ENCODE measurements around the gene NFE2L3. TPM values are rescaled to one million over a fixed set of nuclear protein-coding genes. Genes with fewer than 3 reads are reported as not detected.

The NFE2L3 gene
- total RNA-seq, 1 experiment from 2014 or later, result 8.5 TPM

DNA sequence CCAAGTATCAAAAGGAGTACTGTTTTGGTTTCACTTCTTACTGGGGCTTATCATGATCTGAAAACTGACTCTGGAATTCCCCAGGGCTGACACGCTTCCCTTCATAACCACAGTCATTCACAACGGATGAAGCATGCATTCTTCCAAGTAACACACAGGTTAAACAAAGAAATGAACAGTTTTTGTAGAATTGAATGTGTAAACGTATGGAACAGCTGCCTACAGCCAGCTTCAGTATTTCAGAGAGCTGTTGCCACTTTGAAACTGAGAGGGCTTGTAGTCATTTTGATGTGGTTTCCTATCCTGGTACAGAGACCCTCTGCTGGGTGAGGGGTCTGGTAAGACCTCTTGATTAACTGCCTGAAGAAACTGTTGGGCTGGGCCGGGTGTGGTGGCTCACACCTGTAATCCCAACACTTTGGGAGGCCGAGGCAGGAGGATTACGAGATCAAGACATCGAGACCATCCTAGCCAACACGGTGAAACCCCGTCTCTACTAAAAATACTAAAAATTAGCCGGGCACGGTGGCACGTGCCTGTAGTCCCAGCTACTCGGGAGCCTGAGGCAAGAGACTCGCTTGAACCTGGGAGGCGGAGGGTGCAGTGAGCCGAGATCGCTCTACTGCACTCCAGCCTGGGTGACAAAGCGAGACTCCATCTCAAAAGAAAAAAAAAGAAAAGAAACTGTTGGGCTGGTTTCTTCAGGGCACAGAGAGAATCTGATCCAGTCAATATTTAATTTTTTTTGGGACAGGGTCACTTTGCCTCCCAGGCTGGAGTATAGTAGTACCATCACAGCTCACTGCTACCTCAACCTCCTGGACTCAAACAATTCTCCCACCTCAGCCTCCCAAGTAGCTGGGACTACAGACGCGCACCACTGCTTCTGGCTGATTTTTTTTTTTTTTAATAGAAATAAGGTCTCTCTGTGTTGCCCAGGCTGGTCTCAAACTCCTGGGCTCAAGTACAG lies 4.7 kb downstream of the NFE2L3 start:
- POLR2A ChIA-PET (ENCODE audit: low non-redundant PET), result no interaction called here
- Histone ChIP-seq H3K9me3 (ENCODE audit: low read depth, low read length, poor library complexity, severe bottlenecking) (no peaks in the 10 kb centered on the region), H3K36me3 (ENCODE audit: insufficient read depth, low read length, poor library complexity, severe bottlenecking) (no peaks in the 10 kb centered on the region), H3K27me3 (replicated peaks; ENCODE audit: insufficient read depth, low read depth, low read length, poor library complexity) (no peaks in the 10 kb centered on the region), H3K4me3 (ENCODE audit: low read depth, low read length, poor library complexity, severe bottlenecking) (peak overlapping the region; percentile 22), H3K4me1 (ENCODE audit: insufficient read depth, low read length, poor library complexity, severe bottlenecking) (peaks cover 12% of the 10 kb centered on the region), H3K27ac (ENCODE audit: low read depth, low read length, poor library complexity, severe bottlenecking) (no peak overlapping the region)
- DNase-seq (ENCODE audit: low spot score), result peak; percentile 49
- no TSS peak for BruUV-seq (replicated peaks)
- intact Hi-C loops (cut with micrococcal nuclease; ENCODE audit: unreplicated experiment), result no loop called here
- no peak for TF ChIP-seq EZH2 (IDR thresholded peaks at IDR 0.05; ENCODE audit: borderline replicate concordance, low read depth, low read length, poor library complexity, severe bottlenecking)
- TF ChIP-seq, protein P1, sequence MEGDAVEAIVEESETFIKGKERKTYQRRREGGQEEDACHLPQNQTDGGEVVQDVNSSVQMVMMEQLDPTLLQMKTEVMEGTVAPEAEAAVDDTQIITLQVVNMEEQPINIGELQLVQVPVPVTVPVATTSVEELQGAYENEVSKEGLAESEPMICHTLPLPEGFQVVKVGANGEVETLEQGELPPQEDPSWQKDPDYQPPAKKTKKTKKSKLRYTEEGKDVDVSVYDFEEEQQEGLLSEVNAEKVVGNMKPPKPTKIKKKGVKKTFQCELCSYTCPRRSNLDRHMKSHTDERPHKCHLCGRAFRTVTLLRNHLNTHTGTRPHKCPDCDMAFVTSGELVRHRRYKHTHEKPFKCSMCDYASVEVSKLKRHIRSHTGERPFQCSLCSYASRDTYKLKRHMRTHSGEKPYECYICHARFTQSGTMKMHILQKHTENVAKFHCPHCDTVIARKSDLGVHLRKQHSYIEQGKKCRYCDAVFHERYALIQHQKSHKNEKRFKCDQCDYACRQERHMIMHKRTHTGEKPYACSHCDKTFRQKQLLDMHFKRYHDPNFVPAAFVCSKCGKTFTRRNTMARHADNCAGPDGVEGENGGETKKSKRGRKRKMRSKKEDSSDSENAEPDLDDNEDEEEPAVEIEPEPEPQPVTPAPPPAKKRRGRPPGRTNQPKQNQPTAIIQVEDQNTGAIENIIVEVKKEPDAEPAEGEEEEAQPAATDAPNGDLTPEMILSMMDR (conservative IDR thresholded peaks at IDR 0.05; ENCODE audit: low read depth, low read length), result no peak
- CTCF ChIA-PET, result no interaction called here

DNA sequence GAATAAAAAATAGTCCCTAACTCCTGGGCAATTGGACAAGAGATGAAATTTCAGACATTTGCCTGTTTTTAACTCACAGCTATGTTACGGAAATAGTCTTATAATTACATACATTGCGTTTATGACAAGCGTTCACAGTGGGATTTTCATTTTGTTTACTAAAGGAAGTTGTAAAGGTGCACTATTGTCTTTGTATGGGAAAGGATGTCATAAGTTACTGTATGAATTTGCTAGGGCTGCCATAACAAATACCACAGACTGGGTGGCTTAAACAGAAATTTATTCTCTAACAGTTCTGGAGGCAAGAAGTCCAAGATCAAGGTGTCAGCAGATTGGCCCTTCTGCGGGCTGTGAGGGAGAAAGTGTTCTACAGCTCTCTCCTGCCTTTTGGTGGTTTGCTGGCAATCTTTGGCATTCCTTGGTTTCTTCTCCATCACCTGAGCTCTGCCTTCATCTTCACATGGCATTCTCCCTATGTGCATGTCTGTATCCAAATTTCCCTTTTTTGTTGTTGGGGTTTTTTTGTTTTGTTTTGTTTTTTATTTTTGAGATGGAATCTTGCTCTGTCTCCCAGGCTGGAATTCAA lies 5.6 kb downstream of the NFE2L3 start:
- intact Hi-C loops (cut with micrococcal nuclease; ENCODE audit: unreplicated experiment), result no loop called here
- Histone ChIP-seq H3K27ac (ENCODE audit: low read depth, low read length, poor library complexity, severe bottlenecking) (no peak overlapping the region), H3K27me3 (replicated peaks; ENCODE audit: insufficient read depth, low read depth, low read length, poor library complexity) (no peaks in the 10 kb centered on the region), H3K9me3 (ENCODE audit: low read depth, low read length, poor library complexity, severe bottlenecking) (no peaks in the 10 kb centered on the region), H3K4me1 (ENCODE audit: insufficient read depth, low read length, poor library complexity, severe bottlenecking) (peaks cover 10% of the 10 kb centered on the region), H3K4me3 (ENCODE audit: low read depth, low read length, poor library complexity, severe bottlenecking) (no peak overlapping the region), H3K36me3 (ENCODE audit: insufficient read depth, low read length, poor library complexity, severe bottlenecking) (no peaks in the 10 kb centered on the region)
- ChIA-PET POLR2A (ENCODE audit: low non-redundant PET) (no interaction called here), CTCF (no interaction called here)
- TF ChIP-seq, protein P1 (conservative IDR thresholded peaks at IDR 0.05; ENCODE audit: low read depth, low read length), result no peak
- TF ChIP-seq EZH2 (IDR thresholded peaks at IDR 0.05; ENCODE audit: borderline replicate concordance, low read depth, low read length, poor library complexity, severe bottlenecking), result no peak
- no peak for DNase-seq (ENCODE audit: low spot score)
- no TSS peak for BruUV-seq (replicated peaks)

DNA sequence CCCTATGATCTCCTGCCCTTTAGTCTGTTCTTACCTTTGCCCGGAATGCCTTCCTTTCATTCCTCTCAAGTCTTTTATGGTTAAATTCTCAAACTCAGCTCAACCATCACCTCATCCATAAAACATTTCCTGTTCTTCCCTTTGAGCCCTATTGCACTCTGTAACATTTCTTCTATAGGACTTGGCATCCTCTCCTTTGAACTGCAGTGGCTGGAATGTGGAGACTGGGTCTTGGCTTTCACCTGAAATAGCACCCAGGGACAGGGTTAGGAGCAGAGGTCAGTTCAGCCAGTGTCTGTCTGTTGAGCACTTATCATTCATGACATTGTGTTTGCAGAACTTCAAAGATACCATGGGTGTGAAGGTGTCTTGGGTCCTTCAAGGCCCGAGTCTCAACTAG lies 7.2 kb downstream of the NFE2L3 start:
- no peaks in the 10 kb centered on the region for H3K27me3 ChIP-seq (replicated peaks; ENCODE audit: insufficient read depth, low read depth, low read length, poor library complexity)
- no peak overlapping the region for H3K4me3 ChIP-seq (ENCODE audit: low read depth, low read length, poor library complexity, severe bottlenecking)
- H3K9me3 ChIP-seq (ENCODE audit: low read depth, low read length, poor library complexity, severe bottlenecking), result no peaks in the 10 kb centered on the region
- TF ChIP-seq, protein P1 (conservative IDR thresholded peaks at IDR 0.05; ENCODE audit: low read depth, low read length), result no peak
- no peak for TF ChIP-seq EZH2 (IDR thresholded peaks at IDR 0.05; ENCODE audit: borderline replicate concordance, low read depth, low read length, poor library complexity, severe bottlenecking)
- intact Hi-C loops (cut with micrococcal nuclease; ENCODE audit: unreplicated experiment), result no loop called here
- DNase-seq (ENCODE audit: low spot score), result no peak
- BruUV-seq (replicated peaks), result no TSS peak
- POLR2A ChIA-PET (ENCODE audit: low non-redundant PET), result no interaction called here
- no peaks in the 10 kb centered on the region for H3K36me3 ChIP-seq (ENCODE audit: insufficient read depth, low read length, poor library complexity, severe bottlenecking)
- CTCF ChIA-PET, result no interaction called here
- H3K27ac ChIP-seq (ENCODE audit: low read depth, low read length, poor library complexity, severe bottlenecking), result no peak overlapping the region
- peaks cover 10% of the 10 kb centered on the region for H3K4me1 ChIP-seq (ENCODE audit: insufficient read depth, low read length, poor library complexity, severe bottlenecking)

Measured in A673 (cell line).